Glutamatergic neuron (in vitro differentiated cells): Measurements from ENCODE around the gene NRARP. TPM values are rescaled to one million over a fixed set of nuclear protein-coding genes. Genes with fewer than 3 reads are reported as not detected.

Experiments used
- DNase-seq: peaks from one replicate; pipeline ENCODE4 v3.0.0; 2022
- H3K27ac Mint-ChIP-seq: one replicate; pipeline ENCODE4 v1.8.0; 2020; ENCODE audit warnings: mild to moderate bottlenecking, mixed read lengths, inconsistent platforms; ENCODE audit not compliant: unreplicated experiment
- H3K27me3 Mint-ChIP-seq: one replicate; pipeline ENCODE4 v1.8.0; 2020; ENCODE audit warnings: mild to moderate bottlenecking, moderate library complexity, mixed read lengths, inconsistent platforms; ENCODE audit not compliant: unreplicated experiment
- H3K36me3 Mint-ChIP-seq: one replicate; pipeline ENCODE4 v1.8.0; 2020; ENCODE audit warnings: mild to moderate bottlenecking, mixed read lengths, inconsistent platforms; ENCODE audit not compliant: unreplicated experiment
- H3K4me1 Mint-ChIP-seq: one replicate; pipeline ENCODE4 v1.8.0; 2020; ENCODE audit warnings: mild to moderate bottlenecking, low read depth, mixed read lengths, inconsistent platforms; ENCODE audit not compliant: unreplicated experiment
- H3K4me3 Mint-ChIP-seq: one replicate; pipeline ENCODE4 v1.8.0; 2020; ENCODE audit warnings: mild to moderate bottlenecking, mixed read lengths, inconsistent platforms; ENCODE audit not compliant: unreplicated experiment
- H3K9me3 Mint-ChIP-seq: one replicate; pipeline ENCODE4 v1.8.0; 2020; ENCODE audit warnings: mild to moderate bottlenecking, moderate library complexity, mixed read lengths, inconsistent platforms; ENCODE audit not compliant: unreplicated experiment
- total RNA-seq: library from RNA; stranded (reverse); fragmentation: NEBNext Ultra II Directional; extraction: Animal tissue kit (Norgen Biotek cat#: 25700); gene quantifications from one replicate; pipeline ENCODE4 v1.2.1, GENCODE V29; 2021; ENCODE audit not compliant: unreplicated experiment
- TF ChIP-seq, protein P1 (sequence below): fragments of 200-600 bp; sonication (generic); IDR thresholded peaks from one replicate; pipeline ENCODE4 v1.5.0; 2021; ENCODE audit not compliant: partially characterized antibody, unreplicated experiment

The NRARP gene
- total RNA-seq, 1 donor from 2014 or later = 15.2 TPM

DNA sequence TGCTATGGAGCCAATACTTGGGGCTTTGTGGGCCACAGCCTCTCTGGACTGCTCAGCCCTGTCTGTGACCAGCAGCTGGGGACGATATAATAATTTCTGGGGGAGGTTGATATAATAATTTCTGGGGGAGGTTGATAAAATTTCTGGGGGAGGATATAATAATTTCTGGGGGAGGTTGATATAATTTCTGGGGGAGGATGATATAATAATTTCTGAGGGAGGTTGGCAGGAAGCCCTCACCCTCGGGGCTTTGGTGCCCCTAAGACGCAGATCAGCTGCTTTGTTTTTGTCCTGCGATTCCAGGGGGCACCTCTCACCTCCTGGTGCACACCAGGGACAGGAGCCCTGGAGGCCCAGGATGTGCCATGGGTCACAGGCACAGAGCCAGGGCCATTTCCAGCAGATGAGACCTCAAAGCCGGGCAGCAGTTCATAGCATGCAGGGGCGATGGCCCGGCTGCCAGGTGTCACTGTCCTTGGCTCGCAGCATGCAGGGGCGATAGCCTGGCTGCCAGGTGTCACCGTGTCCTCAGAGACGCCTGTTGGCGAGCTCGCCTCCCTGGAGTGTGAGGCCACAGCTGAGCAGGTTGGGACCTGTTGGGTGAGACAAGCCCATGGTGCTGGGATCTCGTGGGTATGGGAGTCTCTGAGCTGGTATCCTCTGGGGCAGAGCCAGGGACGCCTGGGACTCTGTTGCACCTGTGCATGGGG is 28.3 kb downstream of the NRARP start:
- no peak for DNase-seq
- Mint-ChIP-seq H3K4me1 (peaks cover 17% of the 10 kb centered on the region), H3K9me3 (peaks cover 6% of the 10 kb centered on the region), H3K27me3 (peaks cover 8% of the 10 kb centered on the region), H3K4me3 (no peak overlapping the region), H3K27ac (no peak overlapping the region), H3K36me3 (no peaks in the 10 kb centered on the region)
- TF ChIP-seq, protein P1, sequence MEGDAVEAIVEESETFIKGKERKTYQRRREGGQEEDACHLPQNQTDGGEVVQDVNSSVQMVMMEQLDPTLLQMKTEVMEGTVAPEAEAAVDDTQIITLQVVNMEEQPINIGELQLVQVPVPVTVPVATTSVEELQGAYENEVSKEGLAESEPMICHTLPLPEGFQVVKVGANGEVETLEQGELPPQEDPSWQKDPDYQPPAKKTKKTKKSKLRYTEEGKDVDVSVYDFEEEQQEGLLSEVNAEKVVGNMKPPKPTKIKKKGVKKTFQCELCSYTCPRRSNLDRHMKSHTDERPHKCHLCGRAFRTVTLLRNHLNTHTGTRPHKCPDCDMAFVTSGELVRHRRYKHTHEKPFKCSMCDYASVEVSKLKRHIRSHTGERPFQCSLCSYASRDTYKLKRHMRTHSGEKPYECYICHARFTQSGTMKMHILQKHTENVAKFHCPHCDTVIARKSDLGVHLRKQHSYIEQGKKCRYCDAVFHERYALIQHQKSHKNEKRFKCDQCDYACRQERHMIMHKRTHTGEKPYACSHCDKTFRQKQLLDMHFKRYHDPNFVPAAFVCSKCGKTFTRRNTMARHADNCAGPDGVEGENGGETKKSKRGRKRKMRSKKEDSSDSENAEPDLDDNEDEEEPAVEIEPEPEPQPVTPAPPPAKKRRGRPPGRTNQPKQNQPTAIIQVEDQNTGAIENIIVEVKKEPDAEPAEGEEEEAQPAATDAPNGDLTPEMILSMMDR = no peak

DNA sequence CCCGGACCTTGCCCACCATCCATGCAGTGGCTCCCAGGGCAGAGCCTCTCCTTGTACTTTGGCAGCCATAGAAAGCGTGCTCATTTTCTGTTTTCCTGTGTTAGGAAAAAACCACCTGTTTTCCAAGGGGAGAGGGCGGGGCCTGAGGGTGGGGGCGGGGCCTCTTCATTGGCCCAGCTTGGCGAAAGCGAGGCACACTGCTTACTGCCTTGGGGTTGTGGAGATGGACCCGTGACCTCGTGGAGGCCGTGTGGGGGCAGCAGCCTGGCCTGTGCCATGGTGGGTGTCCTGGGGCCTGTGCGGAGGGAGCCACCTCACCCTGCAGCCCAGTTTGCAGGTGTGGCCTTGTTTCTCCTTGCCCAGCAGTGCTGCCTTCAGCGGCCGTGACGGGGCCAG is 29.0 kb downstream of the NRARP start:
- Mint-ChIP-seq H3K9me3 (peaks cover 8% of the 10 kb centered on the region), H3K27me3 (peaks cover 11% of the 10 kb centered on the region), H3K4me3 (no peak overlapping the region), H3K4me1 (peaks cover 17% of the 10 kb centered on the region), H3K27ac (no peak overlapping the region), H3K36me3 (no peaks in the 10 kb centered on the region)
- TF ChIP-seq, protein P1 = no peak
- no peak for DNase-seq

DNA sequence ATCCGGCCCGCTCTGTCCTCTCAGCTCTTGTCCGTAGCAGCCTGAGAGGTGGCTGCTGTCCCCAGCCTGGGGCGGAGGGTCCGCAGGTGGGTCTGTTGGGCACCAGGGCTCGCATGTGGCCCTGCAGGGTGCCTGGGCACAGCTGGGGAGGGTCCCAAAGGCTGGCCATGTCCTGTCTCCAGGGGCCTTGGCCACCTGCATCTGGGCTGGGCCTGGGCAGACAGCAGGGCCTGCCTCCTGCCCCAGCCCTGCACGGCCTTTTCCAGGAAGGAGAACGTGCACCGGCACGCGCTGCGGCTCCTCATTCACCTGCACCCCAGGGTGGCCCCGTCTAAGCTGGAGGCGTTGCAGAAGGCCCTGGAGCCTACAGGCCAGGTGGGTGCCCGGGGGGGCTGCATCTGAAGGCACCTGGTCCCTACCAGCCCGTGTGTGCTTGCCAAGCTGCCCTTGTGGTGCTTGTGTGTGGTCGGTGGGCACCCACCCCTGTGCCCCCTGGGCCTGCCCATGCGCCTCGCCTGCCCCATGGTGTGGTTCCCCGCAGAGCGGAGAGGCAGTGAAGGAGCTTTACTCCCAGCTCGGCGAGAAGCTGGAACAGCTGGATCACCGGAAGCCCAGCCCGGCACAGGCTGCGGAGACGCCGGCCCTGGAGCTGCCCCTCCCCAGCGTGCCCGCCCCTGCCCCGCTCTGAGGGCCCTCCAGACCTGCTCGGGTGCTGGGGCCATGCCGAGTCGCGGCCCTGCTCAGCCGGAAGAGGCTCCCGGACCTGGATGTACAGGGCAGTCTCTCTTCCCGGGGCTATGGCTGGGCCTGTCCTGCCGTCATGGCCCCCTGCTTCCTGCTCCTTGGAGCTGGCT is 29.6 kb downstream of the NRARP start:
- no peak overlapping the region for H3K27ac Mint-ChIP-seq
- no peak for DNase-seq

DNA sequence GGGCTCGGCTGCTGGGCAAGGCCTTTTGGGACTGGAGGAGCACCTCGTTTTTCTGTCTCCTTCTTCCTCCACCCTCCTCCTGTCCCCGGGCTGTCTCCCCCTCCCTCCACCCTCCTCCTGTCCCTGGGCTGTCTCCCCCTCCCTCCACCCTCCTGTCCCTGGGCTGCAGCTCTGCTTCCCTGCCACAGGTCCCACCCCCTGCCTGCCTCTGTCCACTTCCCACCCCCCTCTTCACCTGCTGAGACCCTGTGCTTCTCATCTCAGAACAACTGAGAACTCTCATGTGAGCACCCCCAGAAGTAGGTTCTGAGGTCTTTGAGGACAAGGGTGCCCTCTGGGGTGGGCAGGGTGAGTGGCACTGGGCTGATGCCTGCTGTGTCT is 30.4 kb downstream of the NRARP start:
- peaks cover 9% of the 10 kb centered on the region for H3K27me3 Mint-ChIP-seq

More for the DNA sequence above, 29.6 kb downstream of the NRARP start:
- TF ChIP-seq, protein P1 = no peak
- Mint-ChIP-seq H3K27me3 (peaks cover 9% of the 10 kb centered on the region), H3K36me3 (no peaks in the 10 kb centered on the region), H3K9me3 (peaks cover 10% of the 10 kb centered on the region), H3K4me3 (no peak overlapping the region), H3K4me1 (peaks cover 17% of the 10 kb centered on the region)

More for the DNA sequence above, 30.4 kb downstream of the NRARP start:
- peak overlapping the region; percentile 28 for H3K27ac Mint-ChIP-seq
- no peak overlapping the region for H3K4me3 Mint-ChIP-seq
- no peaks in the 10 kb centered on the region for H3K36me3 Mint-ChIP-seq
- peaks cover 17% of the 10 kb centered on the region for H3K4me1 Mint-ChIP-seq
- TF ChIP-seq, protein P1 = no peak
- no peak for DNase-seq
- H3K9me3 Mint-ChIP-seq = peaks cover 10% of the 10 kb centered on the region
